Neuronal stem cell (in vitro differentiated cells): ENCODE data around the gene COL1A1.

Source experiments
- DNase-seq: peaks from one replicate; pipeline ENCODE4 v3.0.0-alpha.2; 2013; ENCODE audit warnings: low spot score
- H2AFZ ChIP-seq: one replicate; pipeline ENCODE4 v1.6.1; 2013; ENCODE audit warnings: mild to moderate bottlenecking, low read length, inconsistent platforms
- H2AK5ac ChIP-seq: 2 replicates; pipeline ENCODE4 v1.6.1; 2013; ENCODE audit warnings: low read depth, mild to moderate bottlenecking, inconsistent platforms, low read length, moderate library complexity, mixed read lengths
- H2BK120ac ChIP-seq: 2 replicates; pipeline ENCODE4 v1.6.1; 2013; ENCODE audit warnings: low read depth, mild to moderate bottlenecking, inconsistent platforms, low read length, moderate library complexity, mixed read lengths
- H2BK12ac ChIP-seq: one replicate; pipeline ENCODE4 v1.6.1; 2013; ENCODE audit warnings: low read length, inconsistent platforms
- H2BK15ac ChIP-seq: 2 replicates; pipeline ENCODE4 v1.6.1; 2013; ENCODE audit warnings: mild to moderate bottlenecking, low read length, inconsistent platforms, mixed read lengths
- H2BK5ac ChIP-seq: one replicate; pipeline ENCODE4 v1.6.1; 2013; ENCODE audit warnings: inconsistent platforms, mild to moderate bottlenecking, low read length, moderate library complexity
- H3K14ac ChIP-seq: one replicate; pipeline ENCODE4 v1.6.1; 2013; ENCODE audit warnings: low read length, inconsistent platforms
- H3K18ac ChIP-seq: 2 replicates; pipeline ENCODE4 v1.6.1; 2013; ENCODE audit warnings: low read length, inconsistent platforms
- H3K23ac ChIP-seq: 2 replicates; pipeline ENCODE4 v1.6.1; 2013; ENCODE audit warnings: low read depth, mild to moderate bottlenecking, mixed read lengths, low read length, inconsistent platforms; ENCODE audit not compliant: poor library complexity
- H3K27ac ChIP-seq: replicated peaks from 3 replicates; pipeline ENCODE4 v1.5.1; 2013; ENCODE audit warnings: low read length, inconsistent platforms
- H3K27me3 ChIP-seq, 3 experiments: 2 replicates each; pipeline ENCODE4 v1.6.1; 2013; ENCODE audit warnings: low read length in 3 of 3, mild to moderate bottlenecking in 2 of 3, inconsistent platforms in 1 of 3, low read depth in 1 of 3, mixed read lengths in 1 of 3, moderate library complexity in 1 of 3; ENCODE audit not compliant: control insufficient read depth in 3 of 3, insufficient read depth in 3 of 3
- H3K36me3 ChIP-seq, 2 donors: replicated peaks in 1 of 2; 2 replicates each; pipeline ENCODE4 v1.6.1; 2013; ENCODE audit warnings: low read length in 2 of 2; ENCODE audit not compliant: control insufficient read depth in 2 of 2, insufficient read depth in 2 of 2
- H3K4ac ChIP-seq: 2 replicates; pipeline ENCODE4 v1.6.1; 2013; ENCODE audit warnings: inconsistent platforms, mild to moderate bottlenecking, low read length, moderate library complexity
- H3K4me1 ChIP-seq, 2 donors: 1 replicate in 1 of 2; 2 replicates in 1 of 2; pipeline ENCODE4 v1.6.1; 2013; ENCODE audit warnings: low read length in 2 of 2, low read depth in 1 of 2; ENCODE audit not compliant: control insufficient read depth in 2 of 2, insufficient read depth in 1 of 2
- H3K4me2 ChIP-seq: one replicate; pipeline ENCODE4 v1.6.1; 2013; ENCODE audit warnings: mild to moderate bottlenecking, low read length, inconsistent platforms; ENCODE audit not compliant: insufficient read depth, poor library complexity, severe bottlenecking
- H3K4me3 ChIP-seq, 2 donors: 2 replicates each; pipeline ENCODE4 v1.5.1; 2013; ENCODE audit warnings: low read length in 2 of 2, mild to moderate bottlenecking in 2 of 2, inconsistent platforms in 1 of 2, moderate library complexity in 1 of 2
- H3K79me1 ChIP-seq: one replicate; pipeline ENCODE4 v1.6.1; 2013; ENCODE audit warnings: low read depth, mild to moderate bottlenecking, inconsistent platforms, low read length, moderate library complexity
- H3K9ac ChIP-seq: one replicate; pipeline ENCODE4 v1.6.1; 2013; ENCODE audit warnings: mild to moderate bottlenecking, low read depth, low read length, inconsistent platforms; ENCODE audit not compliant: poor library complexity
- H3K9me3 ChIP-seq, 2 donors: replicated peaks in 1 of 2; 2 replicates each; pipeline versions ENCODE3 to v1.6.1; 2013; ENCODE audit warnings: low read length in 2 of 2, mild to moderate bottlenecking in 2 of 2, inconsistent platforms in 1 of 2, low read depth in 1 of 2, mixed read lengths in 1 of 2, moderate library complexity in 1 of 2; ENCODE audit not compliant: control insufficient read depth in 2 of 2, insufficient read depth in 1 of 2
- H4K8ac ChIP-seq: one replicate; pipeline ENCODE4 v1.6.1; 2013; ENCODE audit warnings: low read depth, mild to moderate bottlenecking, inconsistent platforms, low read length, moderate library complexity
- H4K91ac ChIP-seq: one replicate; pipeline ENCODE4 v1.6.1; 2013; ENCODE audit warnings: low read length, low read depth, mild to moderate bottlenecking, inconsistent platforms; ENCODE audit not compliant: poor library complexity
- WGBS, 2 donors: extraction: QIAGEN DNeasy Blood & Tissue Kit; methylation state at CpG; one replicate each; pipeline ENCODE4 v1.1.7; 2013; ENCODE audit warnings: missing lambda C conversion rate in 2 of 2, mixed read lengths in 1 of 2; ENCODE audit not compliant: insufficient read length in 2 of 2, insufficient replicate concordance in 1 of 2; ENCODE audit errors: extremely low coverage in 2 of 2; 5-methylcytosine and 5-hydroxymethylcytosine counted together

COL1A1 gene

DNA sequence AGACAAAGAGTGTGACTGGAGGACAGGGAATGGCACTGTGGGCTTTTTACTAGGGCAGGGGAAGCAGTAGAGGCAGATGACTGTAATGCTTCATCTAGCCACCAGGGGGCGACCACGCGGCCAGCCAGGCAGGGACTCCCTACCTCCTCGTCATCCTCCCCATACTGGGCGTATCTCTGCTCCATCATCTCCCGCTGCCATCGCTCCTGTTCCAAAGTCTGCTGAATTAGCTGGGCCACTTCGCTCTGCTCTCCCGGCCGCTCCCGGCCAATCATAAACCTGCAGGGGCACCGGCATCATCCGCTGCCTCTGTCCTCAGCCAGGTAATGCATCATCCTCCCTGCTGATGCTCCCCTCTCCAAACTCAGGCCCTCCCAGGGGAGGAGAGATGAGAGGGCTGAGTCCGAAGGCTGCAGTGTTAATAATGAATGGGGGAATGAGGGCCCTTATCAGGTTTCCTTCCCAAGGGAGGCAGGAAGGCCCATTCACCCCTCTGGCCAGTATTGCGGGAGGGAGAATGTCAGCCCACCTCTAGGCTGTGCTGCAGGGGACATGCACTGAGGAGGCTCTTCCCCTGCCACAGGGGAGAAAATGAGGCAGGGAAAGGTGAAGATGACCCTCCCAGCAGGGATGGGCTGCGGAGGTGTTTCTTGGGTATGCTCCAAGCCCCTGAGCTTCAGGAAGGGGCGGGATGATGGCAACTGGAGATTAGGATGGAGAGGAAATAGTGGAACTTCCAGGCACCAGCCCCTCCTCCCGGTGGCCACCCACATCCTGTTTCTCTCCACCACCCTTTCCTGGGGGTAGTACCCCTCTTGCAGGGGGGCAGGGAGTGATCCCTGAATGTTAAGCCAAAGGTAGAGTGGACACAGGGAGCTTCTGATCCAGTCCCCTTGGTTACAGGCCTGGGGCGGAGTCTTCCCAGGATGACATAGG is 61.2 kb downstream of the COL1A1 start:
- Histone ChIP-seq H3K36me3 (peaks cover 74 to 99% of the 10 kb centered on the region in 2 donors), H2BK120ac (no peak overlapping the region), H2AFZ (no peak overlapping the region), H3K14ac (no peak overlapping the region), H3K27me3 (no peaks in the 10 kb centered on the region), H2AK5ac (no peak overlapping the region), H4K8ac (no peak overlapping the region), H3K9me3 (peaks cover 0 to 9% of the 10 kb centered on the region in 2 donors), H3K79me1 (peaks cover 4% of the 10 kb centered on the region), H3K27ac (no peak overlapping the region), H2BK5ac (no peak overlapping the region), H3K9ac (no peak overlapping the region), H3K18ac (no peak overlapping the region), H3K4me2 (no peak overlapping the region), H4K91ac (no peak overlapping the region), H3K4me3 (no peak overlapping the region), H3K23ac (no peak overlapping the region), H2BK15ac (no peak overlapping the region), H3K4ac (no peak overlapping the region), H2BK12ac (no peak overlapping the region), H3K4me1 (peaks cover 0 to 1% of the 10 kb centered on the region in 2 donors)
- no CpG with 5 or more reads among the region's 19 CpGs for whole genome bisulfite sequencing, 2 donors
- no peak for DNase-seq

DNA sequence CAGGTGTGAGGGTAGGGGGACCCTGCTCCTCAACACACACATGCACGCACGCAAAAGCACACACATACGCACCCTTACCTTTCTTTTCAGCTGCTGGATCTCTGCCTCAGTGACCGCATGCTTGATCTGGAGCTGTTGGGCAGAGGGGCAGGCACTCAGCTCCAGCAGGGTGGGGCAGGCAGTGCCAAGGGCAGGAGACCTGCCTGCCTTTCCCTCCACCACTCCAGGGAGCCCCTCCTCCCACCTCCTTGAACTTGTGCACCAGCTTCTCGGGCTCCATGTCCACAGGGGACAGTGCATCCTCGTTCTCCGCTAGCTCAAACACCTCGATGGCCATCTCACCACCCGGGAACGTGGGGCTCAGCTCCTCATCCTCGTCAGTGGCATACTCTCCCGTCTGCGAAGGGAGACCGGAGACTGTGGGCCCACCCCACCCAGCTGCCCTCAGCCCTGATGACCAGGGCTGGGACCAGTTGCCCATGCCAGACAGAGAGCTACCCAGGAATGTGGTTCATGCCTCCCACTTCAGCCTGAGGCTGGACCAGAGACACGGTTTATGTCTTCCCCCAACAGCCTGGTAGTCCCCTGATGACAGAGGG is 62.1 kb downstream of the COL1A1 start:
- H2BK120ac ChIP-seq = no peak overlapping the region
- no peak overlapping the region for H2BK15ac ChIP-seq
- H4K8ac ChIP-seq = no peak overlapping the region
- no peak overlapping the region for H3K4me2 ChIP-seq
- H3K79me1 ChIP-seq = peaks cover 4% of the 10 kb centered on the region
- H3K27me3 ChIP-seq = no peaks in the 10 kb centered on the region
- no peak overlapping the region for H2BK5ac ChIP-seq
- no peak overlapping the region for H3K9ac ChIP-seq
- no peak for DNase-seq
- peaks cover 1 to 2% of the 10 kb centered on the region in 2 donors for H3K4me1 ChIP-seq
- H3K14ac ChIP-seq = peak overlapping the region; percentile 32
- no peak overlapping the region for H3K27ac ChIP-seq
- peak overlapping the region; percentile 44 for H3K23ac ChIP-seq
- peak overlapping the region in 1 of 2 donors; percentile 29 for H3K4me3 ChIP-seq
- no CpG with 5 or more reads among the region's 15 CpGs for WGBS, 2 donors
- H2AK5ac ChIP-seq = peak overlapping the region; percentile 49
- no peak overlapping the region for H4K91ac ChIP-seq
- peaks cover 0 to 9% of the 10 kb centered on the region in 2 donors for H3K9me3 ChIP-seq
- H3K18ac ChIP-seq = no peak overlapping the region
- peaks cover 65 to 99% of the 10 kb centered on the region in 2 donors for H3K36me3 ChIP-seq
- no peak overlapping the region for H3K4ac ChIP-seq
- H2BK12ac ChIP-seq = no peak overlapping the region
- H2AFZ ChIP-seq = no peak overlapping the region

DNA sequence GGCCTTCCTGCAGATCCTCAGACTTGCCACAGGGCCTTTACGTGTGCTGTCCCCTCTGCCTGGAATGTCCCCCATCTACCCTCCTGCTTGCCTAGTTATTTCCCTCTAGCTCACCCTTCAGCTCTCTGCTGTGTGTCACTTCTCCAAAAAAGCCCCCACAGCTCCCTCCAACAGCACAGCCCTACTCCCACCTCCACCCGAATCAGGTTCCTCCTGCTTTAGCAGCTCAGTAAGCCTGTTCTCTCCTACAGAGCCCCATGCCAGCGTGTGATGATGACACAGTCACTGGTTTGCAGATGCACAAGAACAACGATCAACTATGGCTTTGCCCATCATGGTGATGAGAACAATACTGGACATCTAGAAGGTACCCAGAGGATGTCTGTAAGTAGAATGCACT is 64.4 kb downstream of the COL1A1 start:
- peaks cover 47 to 84% of the 10 kb centered on the region in 2 donors for H3K36me3 ChIP-seq
- H3K27me3 ChIP-seq = no peaks in the 10 kb centered on the region
- no peak overlapping the region for H2BK12ac ChIP-seq
- peaks cover 4% of the 10 kb centered on the region for H3K79me1 ChIP-seq
- no peak overlapping the region for H2BK5ac ChIP-seq
- H2BK15ac ChIP-seq = no peak overlapping the region
- no peak overlapping the region for H3K4ac ChIP-seq
- no peak overlapping the region for H4K91ac ChIP-seq
- H3K9me3 ChIP-seq = peaks cover 0 to 5% of the 10 kb centered on the region in 2 donors
- no peak overlapping the region for H3K27ac ChIP-seq
- H4K8ac ChIP-seq = no peak overlapping the region
- no peak for DNase-seq
- H3K14ac ChIP-seq = no peak overlapping the region
- H3K4me1 ChIP-seq = peaks cover 2 to 3% of the 10 kb centered on the region in 2 donors
- H2BK120ac ChIP-seq = no peak overlapping the region
- no peak overlapping the region for H3K18ac ChIP-seq
- no peak overlapping the region for H3K9ac ChIP-seq
- no peak overlapping the region for H3K23ac ChIP-seq
- no CpG with 5 or more reads among the region's 4 CpGs for WGBS, 2 donors
- H3K4me2 ChIP-seq = no peak overlapping the region
- no peak overlapping the region for H3K4me3 ChIP-seq
- H2AFZ ChIP-seq = no peak overlapping the region
- no peak overlapping the region for H2AK5ac ChIP-seq

DNA sequence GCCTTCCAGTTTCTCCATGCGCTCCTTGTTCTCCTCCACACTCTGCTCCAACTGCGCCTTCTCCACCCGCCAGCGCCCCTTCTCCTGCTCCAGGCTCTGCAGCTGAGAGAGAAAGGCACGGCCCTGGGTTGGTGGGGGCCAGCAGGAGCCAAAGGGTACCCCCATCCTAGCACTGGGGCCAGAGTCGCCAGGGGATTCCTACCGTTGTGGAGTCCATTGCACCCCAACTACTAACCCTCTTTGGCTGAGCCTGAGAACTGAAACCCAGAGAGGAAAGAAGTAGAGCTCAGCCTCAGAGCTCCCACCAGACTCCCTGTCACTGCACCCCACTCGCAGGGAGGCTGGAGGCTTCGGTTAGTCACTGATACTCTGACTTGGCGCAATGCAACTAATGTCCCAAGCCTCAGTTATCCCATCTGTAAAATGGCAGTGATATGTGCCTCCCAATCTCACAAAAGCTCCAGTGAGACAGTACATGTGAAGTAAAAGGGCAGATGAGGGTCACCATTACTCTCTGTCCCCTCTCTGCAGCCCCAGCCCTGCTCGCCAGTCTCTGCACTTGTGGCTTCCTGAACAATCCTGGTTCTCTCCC is 65.2 kb downstream of the COL1A1 start:
- H3K18ac ChIP-seq = no peak overlapping the region
- no peak overlapping the region for H3K4me3 ChIP-seq
- no peak overlapping the region for H3K9ac ChIP-seq
- no peak for DNase-seq
- no peak overlapping the region for H4K8ac ChIP-seq
- H3K23ac ChIP-seq = no peak overlapping the region
- no peaks in the 10 kb centered on the region for H3K27me3 ChIP-seq
- H2BK5ac ChIP-seq = no peak overlapping the region
- no peak overlapping the region for H2AFZ ChIP-seq
- H3K27ac ChIP-seq = no peak overlapping the region
- peaks cover 41 to 76% of the 10 kb centered on the region in 2 donors for H3K36me3 ChIP-seq
- no peak overlapping the region for H2AK5ac ChIP-seq
- peaks cover 2% of the 10 kb centered on the region for H3K79me1 ChIP-seq
- WGBS, 2 donors = no CpG with 5 or more reads among the region's 11 CpGs
- H3K4me2 ChIP-seq = no peak overlapping the region
- H2BK12ac ChIP-seq = no peak overlapping the region
- no peak overlapping the region for H2BK120ac ChIP-seq
- H2BK15ac ChIP-seq = no peak overlapping the region
- no peak overlapping the region for H3K4ac ChIP-seq
- H3K4me1 ChIP-seq = peaks cover 2 to 3% of the 10 kb centered on the region in 2 donors
- H3K14ac ChIP-seq = no peak overlapping the region
- no peak overlapping the region for H4K91ac ChIP-seq
- peaks cover 0 to 5% of the 10 kb centered on the region in 2 donors for H3K9me3 ChIP-seq
